Heart right ventricle (tissue), 16 donors: ENCODE data around the gene ZNF367. TPM values are rescaled to one million over a fixed set of nuclear protein-coding genes. Genes with fewer than 3 reads are reported as not detected.

Source experiments
- ATAC-seq, 8 donors: fragments of 200-7000 bp; cut with Tn5 transposase; one replicate each; pipeline ENCODE4 v1.9.1; 2020; ENCODE audit warnings: mild to moderate bottlenecking in 8 of 8, moderate library complexity in 8 of 8, moderate number of reproducible peaks in 1 of 8
- DNase-seq, 2 donors: peaks; one replicate each; pipeline ENCODE4 v3.0.0-alpha.2; 2020
- H3K27ac ChIP-seq, 10 donors: fragments of 200-600 bp; sonication (generic) in 2 of 10; one replicate each; pipeline versions ENCODE4 v1.5.0 to v1.8.0; 2020 to 2022; ENCODE audit warnings: mild to moderate bottlenecking in 3 of 10
- H3K27me3 ChIP-seq, 7 donors: fragments of 200-600 bp; one replicate each; pipeline ENCODE4 v1.8.0; 2021 to 2022; ENCODE audit warnings: mild to moderate bottlenecking in 2 of 7
- H3K36me3 ChIP-seq, 9 donors: fragments of 200-600 bp; sonication (generic) in 1 of 9; one replicate each; pipeline versions ENCODE4 v1.5.0 to v1.8.0; 2020 to 2022; ENCODE audit warnings: mild to moderate bottlenecking in 2 of 9
- H3K4me1 ChIP-seq, 9 donors: fragments of 200-600 bp; sonication (generic) in 1 of 9; one replicate each; pipeline versions ENCODE4 v1.5.0 to v1.8.0; 2020 to 2022; ENCODE audit warnings: mild to moderate bottlenecking in 4 of 9
- H3K4me3 ChIP-seq, 10 donors: fragments of 200-600 bp; sonication (generic) in 2 of 10; one replicate each; pipeline versions ENCODE4 v1.5.0 to v1.8.0; 2020 to 2022; ENCODE audit warnings: mild to moderate bottlenecking in 7 of 10, moderate library complexity in 2 of 10
- H3K9me3 ChIP-seq, 11 donors: fragments of 200-600 bp in 10 of 11; sonication (generic) in 2 of 11; one replicate each; pipeline versions ENCODE4 v1.5.0 to v1.8.0; 2013 to 2022; ENCODE audit warnings: mild to moderate bottlenecking in 2 of 11, control low read depth in 1 of 11, moderate library complexity in 1 of 11
- WGBS, 2 donors: extraction: QIAGEN DNeasy Blood & Tissue Kit; methylation state at CpG; one replicate each; pipeline ENCODE4 v1.1.7; 2013; ENCODE audit warnings: inconsistent platforms in 1 of 2; 5-methylcytosine and 5-hydroxymethylcytosine counted together
- intact Hi-C, 10 donors: fragments of 100-400 bp; cut with DNase I; formaldehyde crosslinking; loops; one replicate each; pipeline versions ENCODE4 v1.11.1 to v1.14.2; 2022
- long read RNA-seq, 3 donors: library from polyadenylated mRNA; unstranded; transcript quantifications; one replicate each; pipeline ENCODE4 v2.0.0, GENCODE V29; 2020 to 2021
- polyA plus RNA-seq, 2 donors: library from polyadenylated mRNA; stranded (reverse); fragments of 200-250 nt; gene quantifications; one replicate each; pipeline ENCODE4 v1.2.3, GENCODE V29; 2013
- total RNA-seq, 10 donors: library from RNA; stranded (reverse); fragmentation: NEBNext Ultra II Directional in 3 of 10; extraction: Animal tissue kit (Norgen Biotek cat#: 25700) in 3 of 10; gene quantifications; one replicate each; pipeline versions ENCODE4 v1.2.1 to v1.2.4, GENCODE V29; 2021 to 2023
- TF ChIP-seq, protein P1 (sequence below), 9 donors: fragments of 200-600 bp; sonication (generic) in 2 of 9; IDR thresholded peaks; one replicate each; pipeline versions ENCODE4 v1.5.0 to v1.8.0; 2021 to 2022; ENCODE audit warnings: antibody characterized with exemption in 9 of 9, mild to moderate bottlenecking in 5 of 9, moderate library complexity in 1 of 9
- donor health status: Arrhythmogenic right ventricular cardiomyopathy.
- donor health status: ischemic (EF 13 %, LVEDD 7.1; RV severe dilation, severe dysfunction).
- donor health status: healthy with polysubstance abuse.
- donor health status: DM: no; HTN: yes; CAD: no.
- donor health status: DM: no; HTN: no; CAD: no.
- donor health status: ischemic (EF 25% LVEDD 6.9; RV normal size, moderate dysfunction).
- donor health status: ischemic (EF 25% LVEDD 5.7; RV mildly dilated, moderate dysfunction).
- donor health status: healthy.
- donor health status: DM: yes; HTN: yes; CAD: no.
- donor health status: Ischemic cardiomyopathy.
- donor health status: ischemic (EF 35%, LVEDD 5.7; RV mildly dilated, moderate dysfunction).
- donor health status: nonischemic (EF 11% LVEDD 7.7; RV severe dilation, severe dysfunction).
- donor health status: DM: yes; HTN: yes; CAD: no.
- donor health status: PGD.
- donor health status: ischemic (EF 29% LVEDD 5.4; RV normal size, mild dysfunction).
- donor health status: nonischemic (EF 23%, LVEDD 6.1; RV moderate dilation, normal function).

The ZNF367 gene
- 1 to 10 TPM; 2.4 to 6.4 (median 4.0) TPM for total RNA-seq
- polyA plus RNA-seq = 1 to 10 TPM; 1.2 to 2.9 TPM
- long read RNA-seq, donor 1, transcript ZNF367-201 (5 exons, 3,646 nt) = major isoform, 7 of 9 reads
- long read RNA-seq, donor 1, partial matches to known transcripts = 0 of 9 reads
- long read RNA-seq, donor 1, other reads (novel, unspliced or antisense) = 2 of 9 reads
- long read RNA-seq, donor 2, transcript ZNF367-201 (5 exons, 3,646 nt) = major isoform, 17 of 18 reads
- long read RNA-seq, donor 2, partial matches to known transcripts = 0 of 18 reads
- long read RNA-seq, donor 2, other reads (novel, unspliced or antisense) = 1 of 18 reads
- long read RNA-seq, donor 3, partial matches to known transcripts = 2 of 2 reads
- long read RNA-seq, donor 3, other reads (novel, unspliced or antisense) = 0 of 2 reads

DNA sequence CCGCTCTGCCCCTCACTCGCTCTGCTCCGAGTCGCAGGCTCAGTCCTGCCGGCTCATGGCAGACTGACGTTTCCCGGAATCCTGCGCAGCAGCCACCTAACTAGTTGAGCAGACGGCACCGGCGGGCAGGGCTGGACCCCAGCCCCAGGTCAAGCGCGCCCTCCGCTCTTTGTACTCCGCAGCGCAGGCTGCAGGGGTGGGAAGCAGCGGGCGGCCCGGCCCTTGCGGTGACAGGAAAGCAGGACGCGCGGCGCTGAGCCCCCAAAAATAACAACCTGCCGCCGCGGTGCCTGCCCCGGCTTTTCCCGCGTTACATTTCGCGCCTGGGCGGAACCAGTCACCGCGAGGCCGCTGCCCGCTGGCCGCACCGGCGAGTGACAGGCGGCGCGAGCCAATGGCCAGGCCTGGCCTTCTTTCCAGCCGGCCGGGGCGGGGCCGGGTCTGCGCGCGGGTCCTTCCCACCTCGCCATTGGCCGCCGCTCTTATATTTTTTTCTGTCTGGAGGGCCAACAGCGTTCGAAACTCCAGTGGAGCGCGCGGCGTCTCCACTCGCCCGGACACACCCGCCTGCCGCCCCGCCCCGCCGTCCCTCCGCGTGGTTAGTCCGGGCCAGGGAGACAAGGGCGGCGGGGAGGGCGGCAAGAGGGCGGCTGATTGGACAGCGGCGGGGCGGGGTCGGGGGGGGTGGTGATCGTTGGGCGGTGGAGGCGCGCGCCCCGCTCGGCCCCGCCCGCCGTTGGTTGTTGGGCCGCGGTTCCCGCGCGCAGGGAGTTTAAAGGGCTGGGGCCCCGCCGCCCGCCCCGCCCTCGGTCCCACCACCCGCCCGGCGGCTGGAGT lies at the start of gene ZNF367:
TSS of gene ZNF367 (minus strand) at position 288 of the 837 bp plus-strand sequence. CDS start 338 bp downstream, outside the sequence.
- H3K9me3 ChIP-seq = no peaks in the 10 kb centered on the region
- peak; percentile 98 for DNase-seq
- intact Hi-C loops = loop anchor here in 7 of 10 donors (1.0 to 10.0 kb wide), 13 partner anchors 31 to 249 kb away; partner anchors contain the start of genes HABP4 (in 3 of the 7), SLC35D2 (in 3 of the 7) and PRXL2C (in 2 of the 7)
- H3K4me1 ChIP-seq = peaks cover 7 to 52% (median 33%) of the 10 kb centered on the region in 9 donors
- peak within 1 kb of the TSS; percentile 56 to 97 (median 85) for H3K4me3 ChIP-seq
- TF ChIP-seq, protein P1, sequence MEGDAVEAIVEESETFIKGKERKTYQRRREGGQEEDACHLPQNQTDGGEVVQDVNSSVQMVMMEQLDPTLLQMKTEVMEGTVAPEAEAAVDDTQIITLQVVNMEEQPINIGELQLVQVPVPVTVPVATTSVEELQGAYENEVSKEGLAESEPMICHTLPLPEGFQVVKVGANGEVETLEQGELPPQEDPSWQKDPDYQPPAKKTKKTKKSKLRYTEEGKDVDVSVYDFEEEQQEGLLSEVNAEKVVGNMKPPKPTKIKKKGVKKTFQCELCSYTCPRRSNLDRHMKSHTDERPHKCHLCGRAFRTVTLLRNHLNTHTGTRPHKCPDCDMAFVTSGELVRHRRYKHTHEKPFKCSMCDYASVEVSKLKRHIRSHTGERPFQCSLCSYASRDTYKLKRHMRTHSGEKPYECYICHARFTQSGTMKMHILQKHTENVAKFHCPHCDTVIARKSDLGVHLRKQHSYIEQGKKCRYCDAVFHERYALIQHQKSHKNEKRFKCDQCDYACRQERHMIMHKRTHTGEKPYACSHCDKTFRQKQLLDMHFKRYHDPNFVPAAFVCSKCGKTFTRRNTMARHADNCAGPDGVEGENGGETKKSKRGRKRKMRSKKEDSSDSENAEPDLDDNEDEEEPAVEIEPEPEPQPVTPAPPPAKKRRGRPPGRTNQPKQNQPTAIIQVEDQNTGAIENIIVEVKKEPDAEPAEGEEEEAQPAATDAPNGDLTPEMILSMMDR (IDR thresholded peaks at IDR 0.05) = no peak
- 0 to 1% methylated on average over 94 to 100 of the region's 100 CpGs for WGBS, 2 donors
- peak within 1 kb of the TSS; percentile 95 to 100 (median 99) for H3K27ac ChIP-seq
- H3K36me3 ChIP-seq = no peaks in the 10 kb centered on the region
- no peaks in the 10 kb centered on the region for H3K27me3 ChIP-seq
- ATAC-seq = peak; percentile 90 to 96 (median 92)

DNA sequence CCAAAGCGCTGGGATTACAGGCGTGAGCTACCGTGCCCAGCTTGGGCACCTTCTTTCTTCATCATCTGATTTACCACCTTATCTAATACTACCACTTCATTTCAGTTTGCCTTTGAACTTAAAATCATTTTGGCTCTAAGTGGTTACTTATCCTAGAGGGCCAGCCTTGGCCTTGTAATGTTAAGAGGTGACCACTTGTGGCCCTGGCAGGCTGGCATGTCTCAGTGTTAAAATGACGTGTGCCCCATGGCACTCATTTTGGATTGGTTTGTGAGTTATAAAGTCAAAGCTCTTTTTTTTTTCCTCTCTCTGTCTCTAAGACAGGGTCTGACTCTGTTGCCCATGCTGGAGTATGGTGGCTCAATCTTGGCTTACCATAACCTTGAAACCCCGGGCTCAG lies 49.6 kb upstream of the ZNF367 start:
- Histone ChIP-seq H3K36me3 (peaks cover 0 to 88% (median 46%) of the 10 kb centered on the region in 9 donors), H3K27ac (no peak overlapping the region), H3K4me3 (no peak overlapping the region), H3K27me3 (no peaks in the 10 kb centered on the region), H3K9me3 (no peaks in the 10 kb centered on the region), H3K4me1 (peaks cover 0 to 7% (median 0%) of the 10 kb centered on the region in 9 donors)
- TF ChIP-seq, protein P1 (IDR thresholded peaks at IDR 0.05) = no peak
- ATAC-seq = peak in 2 of 8 donors; percentile 37 to 61
- DNase-seq = no peak
- WGBS, 2 donors = 72 to 86% methylated on average over 5 of the region's 5 CpGs
- intact Hi-C loops = loop anchor here in 1 of 10 donors (10.0 kb wide), 1 partner anchor 197 kb away; no protein-coding TSS in a partner anchor

DNA sequence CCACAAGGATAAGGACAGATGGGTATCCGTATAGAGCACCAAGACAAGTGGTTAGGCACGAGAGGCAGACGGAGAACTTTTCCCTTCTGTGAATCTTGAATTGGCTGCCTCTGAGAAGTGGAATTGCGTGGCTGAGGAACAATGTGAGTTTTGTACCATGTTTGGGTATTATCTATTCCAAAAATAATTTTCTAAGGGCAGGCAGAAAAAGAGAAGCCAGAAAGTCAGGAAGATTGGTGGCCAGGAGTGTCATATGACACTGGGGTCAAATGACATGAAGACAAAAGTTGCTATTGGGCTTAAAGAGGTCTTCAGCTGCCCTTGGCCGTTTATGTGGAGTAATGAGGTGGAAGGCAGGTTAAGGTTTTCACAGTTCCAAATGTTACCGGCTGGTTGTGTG lies 46.3 kb upstream of the ZNF367 start:
- Histone ChIP-seq H3K36me3 (peaks cover 0 to 87% (median 31%) of the 10 kb centered on the region in 9 donors), H3K9me3 (no peaks in the 10 kb centered on the region), H3K27me3 (no peaks in the 10 kb centered on the region), H3K4me3 (no peak overlapping the region), H3K4me1 (peaks cover 0 to 7% (median 0%) of the 10 kb centered on the region in 9 donors), H3K27ac (no peak overlapping the region)
- DNase-seq = no peak
- no peak for ATAC-seq
- intact Hi-C loops = loop anchor here in 1 of 10 donors (10.0 kb wide), 1 partner anchor 200 kb away; no protein-coding TSS in a partner anchor
- WGBS, 2 donors = 69% methylated on average over 6 of the region's 6 CpGs
- TF ChIP-seq, protein P1 (IDR thresholded peaks at IDR 0.05) = no peak

DNA sequence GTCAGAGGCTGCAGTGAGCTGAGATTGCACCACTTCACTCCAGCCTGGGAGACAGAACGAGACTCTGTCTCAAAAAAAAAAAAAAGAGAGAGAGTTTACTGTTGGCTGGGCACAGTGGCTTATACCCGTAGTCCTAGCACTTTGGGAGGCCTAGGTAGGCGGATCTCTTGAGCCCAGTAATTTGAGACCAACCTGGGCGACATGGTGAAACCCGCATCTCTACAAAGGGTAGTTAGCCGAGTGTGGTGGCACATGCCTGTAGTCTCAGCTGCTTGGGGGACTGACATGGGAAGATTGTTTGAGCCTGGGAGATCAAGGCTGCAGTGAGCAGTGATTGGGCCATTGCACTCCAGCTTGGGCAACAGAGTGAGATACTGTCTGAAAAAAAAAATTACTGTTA lies 44.4 kb upstream of the ZNF367 start:
- no peak overlapping the region for H3K4me3 ChIP-seq
- peaks cover 0 to 82% (median 25%) of the 10 kb centered on the region in 9 donors for H3K36me3 ChIP-seq
- 93 to 94% methylated on average over 6 of the region's 6 CpGs for WGBS, 2 donors
- DNase-seq (no peak), ATAC-seq (no peak)
- H3K4me1 ChIP-seq = peaks cover 0 to 7% (median 0%) of the 10 kb centered on the region in 9 donors
- intact Hi-C loops = loop anchor here in 1 of 10 donors (10.0 kb wide), 1 partner anchor 202 kb away; no protein-coding TSS in a partner anchor
- TF ChIP-seq, protein P1 (IDR thresholded peaks at IDR 0.05) = no peak
- no peak overlapping the region for H3K27ac ChIP-seq
- H3K27me3 ChIP-seq = no peaks in the 10 kb centered on the region
- no peaks in the 10 kb centered on the region for H3K9me3 ChIP-seq
